Gastrocnemius medialis (tissue), 4 donors: Measurements from ENCODE around the gene RFNG. TPM values are rescaled to one million over a fixed set of nuclear protein-coding genes. Genes with fewer than 3 reads are reported as not detected.

Experiments
- ATAC-seq, 2 donors: fragments of 150-250 bp; one replicate each; pipeline ENCODE4 v1.9.1; 2016
- DNase-seq, 2 donors: peaks; one replicate each; pipeline ENCODE4 v3.0.0-alpha.2; 2019
- H3K27ac ChIP-seq, 4 donors: fragments of 200-600 bp; sonication (generic); 1 replicate in 1 of 4; 2 replicates in 3 of 4; pipeline ENCODE4 v1.5.1; 2016 to 2018; ENCODE audit warnings: mild to moderate bottlenecking in 2 of 4, moderate library complexity in 1 of 4
- H3K27me3 ChIP-seq, 3 donors: fragments of 200-600 bp; sonication (generic) in 2 of 3; 1 replicate in 1 of 3; 2 replicates in 2 of 3; pipeline versions ENCODE4 v1.5.1 to v1.6.0; 2016 to 2019; ENCODE audit warnings: mild to moderate bottlenecking in 1 of 3, moderate library complexity in 1 of 3
- H3K36me3 ChIP-seq, 2 donors: fragments of 200-600 bp; sonication (generic) in 1 of 2; one replicate each; pipeline ENCODE4 v1.5.1; 2017 to 2018
- H3K4me1 ChIP-seq, 2 donors: fragments of 200-600 bp; sonication (generic) in 1 of 2; one replicate each; pipeline ENCODE4 v1.5.1; 2016 to 2017; ENCODE audit warnings: mild to moderate bottlenecking in 2 of 2
- H3K4me3 ChIP-seq, 4 donors: fragments of 200-600 bp; sonication (generic) in 3 of 4; 1 replicate in 1 of 4; 2 replicates in 3 of 4; pipeline ENCODE4 v1.5.1; 2016 to 2019; ENCODE audit warnings: mild to moderate bottlenecking in 2 of 4
- H3K9me3 ChIP-seq, 3 donors: fragments of 200-600 bp; sonication (generic) in 2 of 3; 1 replicate in 1 of 3; 2 replicates in 2 of 3; pipeline ENCODE4 v1.5.1; 2016 to 2019
- CTCF ChIP-seq, 5 experiments: fragments of 450-650 bp in 3 of 5; fragments of 200-600 bp in 2 of 5; sonication (generic) in 2 of 5; IDR thresholded peaks in 4 of 5; conservative IDR thresholded peaks in 1 of 5; 1 replicate in 4 of 5; 2 replicates in 1 of 5; pipeline ENCODE4 v1.5.1; 2016 to 2019; ENCODE audit warnings: antibody characterized with exemption in 5 of 5, mild to moderate bottlenecking in 3 of 5, moderate library complexity in 3 of 5
- POLR2A ChIP-seq, 2 donors: fragments of 450-650 bp; IDR thresholded peaks; one replicate each; pipeline ENCODE4 v1.6.1; 2017; ENCODE audit warnings: antibody characterized with exemption in 2 of 2, mild to moderate bottlenecking in 2 of 2, moderate library complexity in 2 of 2
- in situ Hi-C, 4 donors: fragments of 200-750 bp; cut with MboI; loops; one replicate each; pipeline versions ENCODE4 v1.15.0 to v1.8.0; 2017; ENCODE audit warnings: low sequenced_read_pairs in 4 of 4
- intact Hi-C: fragments of 100-400 bp; cut with DNase I; formaldehyde crosslinking; loops from one replicate; pipeline ENCODE4 v1.15.1; 2023; ENCODE audit warnings: low total_unique reads
- total RNA-seq, 4 donors: library from RNA; depleted of rRNA; stranded (reverse); fragments of >200 nt; gene quantifications; one replicate each; pipeline versions ENCODE4 v1.1.0 to v1.2.3, GENCODE V29; 2016

RFNG gene
- total RNA-seq, 4 donors from 2014 or later, result 29.6 to 64.9 (median 49.1) TPM

GRCh38 chr17:82037092-82037888, 14.3 kb downstream of the RFNG start, which contains the start of gene DCXR:
TSS of gene DCXR (minus strand) at chr17:82037697. CDS start at chr17:82037682, 15 bp downstream.
- peak within 1 kb of the TSS; percentile 85 to 99 (median 95) for H3K27ac ChIP-seq
- DNase-seq, result peak; percentile 97 to 98
- peaks cover 2 to 8% (median 6%) of the 10 kb centered on the region in 3 donors for H3K27me3 ChIP-seq
- in situ Hi-C loops (loop anchor here (10.0 to 25.0 kb wide), 2 partner anchors 100 to 118 kb away; no protein-coding TSS in a partner anchor), intact Hi-C loops (loop anchor here (1.0 to 5.0 kb wide), 3 partner anchors 14 to 200 kb away; partner anchors contain the start of genes FASN and LRRC45)
- ATAC-seq, result peak; percentile 97 to 99
- H3K9me3 ChIP-seq, result no peaks in the 10 kb centered on the region
- TF ChIP-seq POLR2A (IDR thresholded peaks at IDR 0.05) (peak; percentile 98 to 99), CTCF (IDR thresholded peaks at IDR 0.05 in 4 of 5, conservative IDR thresholded peaks at IDR 0.05 in 1 of 5) (peak; percentile 49 to 85 (median 78))
- H3K36me3 ChIP-seq, result peaks cover 3 to 16% of the 10 kb centered on the region in 2 donors
- peaks cover 9 to 22% of the 10 kb centered on the region in 2 donors for H3K4me1 ChIP-seq
- peak within 1 kb of the TSS; percentile 63 to 89 (median 78) for H3K4me3 ChIP-seq

DNA sequence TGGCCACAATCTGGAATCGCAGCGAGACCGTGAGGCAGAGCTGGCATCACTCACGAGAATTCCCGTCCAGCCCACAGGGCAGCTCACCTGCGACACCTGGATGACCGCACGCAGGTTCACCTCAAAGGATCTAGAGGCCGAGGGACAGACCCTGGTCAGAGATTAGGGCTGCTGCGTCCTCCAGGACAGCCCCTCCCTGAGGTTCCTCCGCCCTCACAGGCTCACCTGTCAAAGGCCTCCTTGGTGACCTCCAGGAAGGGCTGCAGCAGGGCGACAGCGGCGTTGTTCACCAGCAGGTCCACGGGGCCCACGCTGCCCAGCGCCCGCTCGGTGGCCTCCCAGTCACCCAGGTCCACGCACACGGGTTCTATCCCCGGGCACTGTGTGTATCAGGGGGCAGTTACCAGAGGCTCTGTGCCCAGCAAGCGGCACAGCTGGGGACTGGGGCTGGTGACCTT, 14.9 kb downstream of the RFNG start:
- ATAC-seq (no peak), DNase-seq (no peak)
- Histone ChIP-seq H3K9me3 (no peaks in the 10 kb centered on the region), H3K4me1 (peaks cover 9 to 25% of the 10 kb centered on the region in 2 donors), H3K4me3 (peak overlapping the region; percentile 63 to 89 (median 78)), H3K27me3 (peaks cover 7 to 11% (median 10%) of the 10 kb centered on the region in 3 donors), H3K36me3 (peaks cover 3 to 16% of the 10 kb centered on the region in 2 donors), H3K27ac (peak overlapping the region; percentile 85 to 99 (median 95))
- intact Hi-C loops (loop anchor here (1.0 to 5.0 kb wide), 3 partner anchors 13 to 201 kb away; partner anchors contain the start of genes FASN and LRRC45), in situ Hi-C loops (loop anchor here (10.0 to 25.0 kb wide), 2 partner anchors 101 to 118 kb away; no protein-coding TSS in a partner anchor)
- TF ChIP-seq CTCF (IDR thresholded peaks at IDR 0.05 in 4 of 5, conservative IDR thresholded peaks at IDR 0.05 in 1 of 5), result no peak
- no peak for TF ChIP-seq POLR2A (IDR thresholded peaks at IDR 0.05)

DNA sequence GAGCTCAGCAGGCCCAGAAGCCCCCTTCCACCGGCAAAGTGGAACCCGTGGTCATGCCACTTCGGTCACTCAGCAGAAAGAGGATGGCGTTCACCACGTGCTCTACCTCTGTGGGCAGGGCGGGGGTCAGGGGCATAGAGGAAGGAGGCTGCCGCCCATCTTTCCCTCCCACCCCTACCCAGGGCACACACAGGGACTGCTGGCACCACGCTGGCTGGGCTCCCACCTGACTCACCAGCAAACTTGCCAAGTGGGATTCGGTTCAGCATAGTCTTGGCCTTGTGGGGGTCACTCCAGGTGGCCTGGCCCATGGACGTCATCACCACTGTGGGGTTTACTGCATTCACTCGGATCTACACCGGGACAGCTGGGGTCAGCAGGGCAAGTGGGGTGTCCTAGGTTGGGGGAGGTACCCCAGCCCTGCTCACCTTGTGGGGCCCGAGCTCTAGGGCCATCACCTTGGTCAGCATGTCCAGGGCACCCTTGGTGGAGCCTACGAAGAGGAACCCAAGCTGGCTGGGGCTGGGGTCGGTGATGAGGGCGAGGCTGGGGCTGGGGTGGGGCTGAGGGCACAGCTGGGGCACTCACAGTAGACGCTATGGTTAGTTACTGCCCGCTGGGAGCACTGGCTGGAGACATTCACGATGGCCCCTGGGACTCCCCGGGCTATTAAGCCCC, 15.5 kb downstream of the RFNG start:
- ATAC-seq (no peak), DNase-seq (peak in 1 of 2 donors; percentile 60)
- TF ChIP-seq CTCF (IDR thresholded peaks at IDR 0.05 in 4 of 5, conservative IDR thresholded peaks at IDR 0.05 in 1 of 5) (no peak), POLR2A (IDR thresholded peaks at IDR 0.05) (no peak)
- Histone ChIP-seq H3K9me3 (no peaks in the 10 kb centered on the region), H3K27ac (peak overlapping the region; percentile 85 to 99 (median 95)), H3K4me1 (peaks cover 9 to 26% of the 10 kb centered on the region in 2 donors), H3K27me3 (peaks cover 8 to 11% (median 10%) of the 10 kb centered on the region in 3 donors), H3K4me3 (peak overlapping the region; percentile 63 to 89 (median 78)), H3K36me3 (peaks cover 3 to 16% of the 10 kb centered on the region in 2 donors)
- in situ Hi-C loops, result loop anchor here (10.0 to 25.0 kb wide), 2 partner anchors 101 to 119 kb away; no protein-coding TSS in a partner anchor
- intact Hi-C loops, result loop anchor here (5.0 kb wide), 1 partner anchor 201 kb away; no protein-coding TSS in a partner anchor

- DNase-seq, result no peak
- Histone ChIP-seq H3K36me3 (peaks cover 3 to 16% of the 10 kb centered on the region in 2 donors), H3K4me1 (peaks cover 12 to 32% of the 10 kb centered on the region in 2 donors), H3K4me3 (no peak overlapping the region), H3K9me3 (no peaks in the 10 kb centered on the region), H3K27ac (peak overlapping the region in 3 of 4 donors; percentile 85 to 99 (median 92)), H3K27me3 (peaks cover 10 to 14% (median 11%) of the 10 kb centered on the region in 3 donors)
- intact Hi-C loops (loop anchor here (5.0 kb wide), 1 partner anchor 202 kb away; no protein-coding TSS in a partner anchor), in situ Hi-C loops (loop anchor here (10.0 to 25.0 kb wide), 2 partner anchors 102 to 119 kb away; no protein-coding TSS in a partner anchor)
- TF ChIP-seq POLR2A (IDR thresholded peaks at IDR 0.05), result no peak
- TF ChIP-seq CTCF (IDR thresholded peaks at IDR 0.05 in 4 of 5, conservative IDR thresholded peaks at IDR 0.05 in 1 of 5), result no peak
- ATAC-seq, result no peak
Observed at GRCh38 chr17:82035488-82035887, 16.1 kb downstream of the RFNG start.
